Hepatocyte (in vitro differentiated cells): ENCODE data around the gene TRPM2. TPM values are rescaled to one million over a fixed set of nuclear protein-coding genes. Genes with fewer than 3 reads are reported as not detected.

Experiments
- DNase-seq: peaks from one replicate; pipeline ENCODE4 v3.0.0-alpha.2; 2016; ENCODE audit warnings: low spot score
- H2AFZ ChIP-seq: fragments of 200-600 bp; sonication (generic); 2 replicates; pipeline ENCODE4 v1.6.0; 2016; ENCODE audit warnings: antibody characterized with exemption, mild to moderate bottlenecking
- H3K27ac ChIP-seq: fragments of 200-600 bp; sonication (generic); 2 replicates; pipeline ENCODE4 v1.5.1; 2016; ENCODE audit warnings: mild to moderate bottlenecking
- H3K27me3 ChIP-seq: fragments of 200-600 bp; sonication (generic); 2 replicates; pipeline ENCODE4 v1.6.1; 2016
- H3K36me3 ChIP-seq: fragments of 200-600 bp; sonication (generic); replicated peaks from 2 replicates; pipeline ENCODE4 v1.5.1; 2016; ENCODE audit warnings: low read depth; ENCODE audit not compliant: insufficient read depth
- H3K4me1 ChIP-seq: fragments of 200-600 bp; sonication (generic); 2 replicates; pipeline ENCODE4 v1.5.1; 2016; ENCODE audit warnings: mild to moderate bottlenecking, moderate library complexity; ENCODE audit not compliant: insufficient read depth
- H3K4me2 ChIP-seq: fragments of 200-600 bp; sonication (generic); 2 replicates; pipeline ENCODE4 v1.6.0; 2016
- H3K4me3 ChIP-seq: fragments of 200-600 bp; sonication (generic); 2 replicates; pipeline ENCODE4 v1.5.1; 2016; ENCODE audit warnings: mild to moderate bottlenecking
- H3K79me2 ChIP-seq: fragments of 200-600 bp; sonication (generic); 2 replicates; pipeline ENCODE4 v1.6.0; 2017; ENCODE audit warnings: mild to moderate bottlenecking
- H3K9me2 ChIP-seq: fragments of 200-600 bp; sonication (generic); replicated peaks from 2 replicates; pipeline ENCODE4 v1.6.0; 2017; ENCODE audit warnings: mild to moderate bottlenecking; ENCODE audit not compliant: insufficient read depth
- H3K9me3 ChIP-seq: fragments of 200-600 bp; sonication (generic); 2 replicates; pipeline ENCODE4 v1.5.1; 2016; ENCODE audit warnings: low read depth, mild to moderate bottlenecking
- H4K20me1 ChIP-seq: fragments of 200-600 bp; sonication (generic); 2 replicates; pipeline ENCODE4 v1.6.0; 2016; ENCODE audit warnings: mild to moderate bottlenecking; ENCODE audit not compliant: insufficient read depth, poor library complexity, severe bottlenecking
- CTCF ChIP-seq: fragments of 200-600 bp; sonication (generic); IDR thresholded peaks from 2 replicates; pipeline ENCODE4 v1.5.1; 2016; ENCODE audit warnings: antibody characterized with exemption, mild to moderate bottlenecking; ENCODE audit not compliant: poor library complexity
- EZH2 ChIP-seq: fragments of 200-600 bp; sonication (generic); IDR thresholded peaks from 2 replicates; pipeline ENCODE4 v1.6.1; 2016; ENCODE audit warnings: antibody characterized with exemption, mild to moderate bottlenecking, borderline replicate concordance
- EZH2phosphoT487 ChIP-seq: fragments of 200-600 bp; sonication (generic); IDR thresholded peaks from one replicate; pipeline ENCODE4 v1.6.1; 2018; ENCODE audit warnings: antibody characterized with exemption, mild to moderate bottlenecking, low read depth, moderate library complexity; ENCODE audit not compliant: unreplicated experiment, severe bottlenecking
- WGBS: methylation state at CpG from one replicate; pipeline ENCODE4 v1.1.6; 2016; ENCODE audit warnings: low lambda C conversion rate; ENCODE audit errors: missing lambda C conversion rate; 5-methylcytosine and 5-hydroxymethylcytosine counted together
- polyA plus RNA-seq: library from polyadenylated mRNA; unstranded; fragments of >200 nt; fragmentation: Nextera tagmentation; extraction: Ambion mirVana; gene quantifications from 2 replicates; pipeline ENCODE4 v1.2.1, GENCODE V29; 2016
- total RNA-seq: library from RNA; depleted of rRNA; stranded (reverse); fragments of >200 nt; gene quantifications from 2 replicates; pipeline ENCODE4 v1.2.3, GENCODE V29; 2014

Gene TRPM2
- total and polyA plus RNA-seq, 2 experiments from 2014 or later, result 0.25 to 0.50 TPM

DNA sequence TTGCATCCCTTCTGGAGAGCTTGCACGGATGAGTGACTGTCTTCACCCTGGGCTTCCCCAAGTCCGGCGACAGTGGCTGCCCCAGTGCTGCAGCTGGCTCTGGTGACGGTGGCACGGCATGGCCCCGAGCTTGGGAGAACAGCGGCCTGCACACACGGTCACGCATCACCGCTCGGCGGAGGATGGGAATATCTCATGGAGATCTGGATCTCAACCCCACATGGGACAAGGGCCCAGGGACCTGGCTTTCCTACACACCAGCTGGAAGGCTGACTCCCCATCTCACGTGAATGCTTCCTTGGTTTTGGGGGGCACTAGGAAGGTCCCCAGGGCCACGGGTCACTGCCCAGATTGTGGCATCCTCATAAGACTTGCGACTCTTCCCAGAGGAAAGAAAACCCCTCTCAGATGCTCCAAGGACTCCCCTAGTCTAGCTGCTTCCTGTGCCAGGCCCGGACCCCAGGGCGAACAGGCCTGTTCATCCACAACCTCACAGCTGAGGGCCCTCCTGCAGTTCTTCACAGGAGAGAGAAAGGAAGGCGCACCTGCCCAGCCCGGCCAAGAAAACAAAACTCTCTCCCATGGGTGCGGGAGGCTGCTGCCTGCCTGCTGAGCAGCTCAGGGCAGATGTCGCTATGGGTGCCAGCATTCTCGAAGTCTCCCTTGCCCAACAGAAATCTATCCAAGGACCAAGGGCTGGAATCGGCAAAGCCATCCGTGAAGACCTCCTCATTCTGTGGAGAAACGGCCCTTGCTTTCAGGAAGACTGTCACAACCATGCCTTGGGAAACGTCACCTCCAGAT is 24.1 kb upstream of the TRPM2 start:
- DNase-seq, result no peak
- Histone ChIP-seq H3K4me3 (no peak overlapping the region), H2AFZ (no peak overlapping the region), H3K27me3 (no peaks in the 10 kb centered on the region), H3K9me3 (no peaks in the 10 kb centered on the region), H3K36me3 (no peaks in the 10 kb centered on the region), H3K4me1 (no peaks in the 10 kb centered on the region), H3K4me2 (no peak overlapping the region), H3K79me2 (no peaks in the 10 kb centered on the region), H3K27ac (no peak overlapping the region), H3K9me2 (no peaks in the 10 kb centered on the region), H4K20me1 (no peaks in the 10 kb centered on the region)
- no peak for TF ChIP-seq EZH2
- TF ChIP-seq EZH2phosphoT487, result no peak
- no peak for TF ChIP-seq CTCF
- 89% methylated on average over 26 of the region's 26 CpGs for WGBS

DNA sequence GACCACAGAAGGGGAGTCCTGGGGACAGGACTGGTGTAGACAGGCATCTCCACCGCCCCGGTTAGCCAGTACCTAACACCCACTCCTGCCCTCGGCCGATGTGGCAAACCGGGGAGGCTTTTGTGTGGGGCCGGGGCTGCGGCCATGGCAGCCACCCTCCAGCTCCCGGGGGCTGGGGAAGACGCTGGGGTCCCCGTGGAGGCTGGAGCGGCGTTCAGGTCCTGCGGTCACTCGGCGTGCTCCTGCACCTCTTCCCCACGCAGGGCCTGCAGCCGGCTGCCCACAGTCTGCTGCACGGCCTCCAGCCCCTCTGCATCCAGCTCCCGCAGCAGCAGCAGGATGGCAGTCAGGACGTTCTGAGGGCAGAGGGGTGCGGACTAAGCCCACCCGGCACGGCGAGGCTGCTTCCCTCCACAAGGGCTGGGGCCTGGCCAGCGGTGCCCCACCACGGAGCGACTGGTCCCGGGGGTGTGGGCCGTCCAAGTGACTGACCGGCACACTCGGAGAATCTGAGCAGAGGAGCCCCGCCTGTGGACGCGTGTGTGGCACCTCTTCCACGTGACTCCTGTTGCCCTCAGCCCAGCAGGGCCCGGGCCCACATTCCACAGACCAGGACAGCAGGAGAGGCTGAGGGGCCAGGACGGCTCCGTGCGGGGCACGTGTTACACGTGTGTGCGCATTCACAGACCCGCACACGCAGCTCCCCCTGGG is 23.3 kb upstream of the TRPM2 start:
- H3K4me1 ChIP-seq, result no peaks in the 10 kb centered on the region
- no peak overlapping the region for H2AFZ ChIP-seq
- TF ChIP-seq EZH2phosphoT487 (no peak), EZH2 (no peak), CTCF (no peak)
- H3K9me3 ChIP-seq, result no peaks in the 10 kb centered on the region
- H3K27me3 ChIP-seq, result no peaks in the 10 kb centered on the region
- H3K27ac ChIP-seq, result no peak overlapping the region
- H3K4me3 ChIP-seq, result no peak overlapping the region
- H4K20me1 ChIP-seq, result no peaks in the 10 kb centered on the region
- DNase-seq, result no peak
- H3K79me2 ChIP-seq, result no peaks in the 10 kb centered on the region
- H3K4me2 ChIP-seq, result no peak overlapping the region
- 91% methylated on average over 44 of the region's 44 CpGs for WGBS
- no peaks in the 10 kb centered on the region for H3K9me2 ChIP-seq
- no peaks in the 10 kb centered on the region for H3K36me3 ChIP-seq

GRCh38 chr21:44330698-44331097 is 22.7 kb upstream of the TRPM2 start:
- Histone ChIP-seq H3K27me3 (no peaks in the 10 kb centered on the region), H3K79me2 (no peaks in the 10 kb centered on the region), H4K20me1 (no peaks in the 10 kb centered on the region), H3K36me3 (no peaks in the 10 kb centered on the region), H3K4me3 (no peak overlapping the region), H2AFZ (no peak overlapping the region), H3K27ac (no peak overlapping the region), H3K4me1 (no peaks in the 10 kb centered on the region), H3K9me3 (no peaks in the 10 kb centered on the region), H3K4me2 (no peak overlapping the region), H3K9me2 (no peaks in the 10 kb centered on the region)
- 92% methylated on average over 17 of the region's 18 CpGs for WGBS
- TF ChIP-seq EZH2phosphoT487 (no peak), EZH2 (no peak), CTCF (no peak)
- no peak for DNase-seq
